ENCODE results near the gene SRC.

Gene SRC

GRCh38 chr20:37397954-37398749 lies 52.2 kb downstream of the SRC start:
- no peak for DNase-seq

GRCh38 chr20:37398750-37399621 lies 53.0 kb downstream of the SRC start:
- DNase-seq, result no peak

- no peak for DNase-seq
These were observed 55.5 kb downstream of the SRC start for GRCh38 chr20:37401282-37401929.

GRCh38 chr20:37401930-37402675 lies 56.2 kb downstream of the SRC start:
- DNase-seq, result no peak

GRCh38 chr20:37403107-37404033 lies 57.4 kb downstream of the SRC start:
- no peak for DNase-seq

GRCh38 chr20:37404461-37404890 lies 58.5 kb downstream of the SRC start:
- DNase-seq, result no peak

- no peak for DNase-seq
These were observed 59.5 kb downstream of the SRC start for GRCh38 chr20:37405351-37405897.

- DNase-seq, result peak in 2 of 5 donors; percentile 13 to 35
These were observed 60.4 kb downstream of the SRC start for GRCh38 chr20:37406010-37406998.

GRCh38 chr20:37407019-37407566 lies 61.2 kb downstream of the SRC start:
- DNase-seq, result no peak

- no peak for DNase-seq
These were observed 61.6 kb downstream of the SRC start for GRCh38 chr20:37407573-37408002.

- DNase-seq, result no peak
These were observed 62.6 kb downstream of the SRC start for GRCh38 chr20:37408302-37409193.

- DNase-seq, result peak in 1 of 5 donors; percentile 29
These were observed 65.7 kb downstream of the SRC start for GRCh38 chr20:37411408-37412219.

- DNase-seq, result no peak
These were observed 67.0 kb downstream of the SRC start for GRCh38 chr20:37413023-37413334.

GRCh38 chr20:37413379-37413778 lies 67.4 kb downstream of the SRC start:
- DNase-seq, result no peak

GRCh38 chr20:37414224-37415035 lies 68.5 kb downstream of the SRC start:
- no peak for DNase-seq

Measured in T-helper 1 cell (primary cell).